Suprapubic skin (tissue), 4 donors: ENCODE results near the gene NIPAL3. TPM values are rescaled to one million over a fixed set of nuclear protein-coding genes. Genes with fewer than 3 reads are reported as not detected.
A peak's percentile ranks its signal among the peaks of the same experiment; 100 is the strongest.
"Not testable (repeated sequence)": the region's sequence is repeated elsewhere in the genome, so short reads cannot be mapped to it uniquely, and the experiment has no call there.

Experiments used
- DNase-seq, 2 donors: peaks; one replicate each; pipeline ENCODE4 v3.0.0-alpha.2; 2019; ENCODE audit warnings: low spot score in 2 of 2
- H3K27ac ChIP-seq: fragments of 200-600 bp; sonication (generic); one replicate; pipeline ENCODE4 v1.5.1; 2019
- H3K27me3 ChIP-seq: fragments of 200-600 bp; sonication (generic); one replicate; pipeline ENCODE4 v1.5.1; 2019
- H3K36me3 ChIP-seq: fragments of 200-600 bp; sonication (generic); one replicate; pipeline ENCODE4 v1.5.1; 2019
- H3K4me1 ChIP-seq: fragments of 200-600 bp; sonication (generic); one replicate; pipeline ENCODE4 v1.5.1; 2019
- H3K4me3 ChIP-seq: fragments of 200-600 bp; sonication (generic); one replicate; pipeline ENCODE4 v1.5.1; 2019; ENCODE audit warnings: mild to moderate bottlenecking
- H3K9me3 ChIP-seq: fragments of 200-600 bp; sonication (generic); one replicate; pipeline ENCODE4 v1.5.1; 2019
- CTCF ChIP-seq, 2 donors: fragments of 200-600 bp in 1 of 2; fragments of 450-650 bp in 1 of 2; sonication (generic) in 1 of 2; IDR thresholded peaks; one replicate each; pipeline ENCODE4 v1.5.1; 2016 to 2019; ENCODE audit warnings: antibody characterized with exemption in 2 of 2, mild to moderate bottlenecking in 1 of 2, moderate library complexity in 1 of 2
- EP300 ChIP-seq: sonication (generic); formaldehyde crosslinking; IDR thresholded peaks from one replicate; pipeline ENCODE4 v1.6.1; 2017; ENCODE audit warnings: antibody characterized with exemption
- POLR2A ChIP-seq, 2 donors: fragments of 450-650 bp; IDR thresholded peaks; one replicate each; pipeline ENCODE4 v1.6.1; 2017; ENCODE audit warnings: antibody characterized with exemption in 2 of 2, mild to moderate bottlenecking in 2 of 2, moderate library complexity in 2 of 2
- POLR2AphosphoS5 ChIP-seq, 3 donors: sonication (generic); formaldehyde crosslinking; IDR thresholded peaks; one replicate each; pipeline ENCODE4 v1.6.1; 2017; ENCODE audit warnings: antibody characterized with exemption in 3 of 3
- WGBS: methylation state at CpG from one replicate; pipeline ENCODE4 v1.1.5; 2018; 5-methylcytosine and 5-hydroxymethylcytosine counted together
- total RNA-seq, 4 donors: library from RNA; depleted of rRNA; stranded (reverse); fragments of >200 nt; gene quantifications; one replicate each; pipeline ENCODE4 v1.1.0, GENCODE V29; 2016

NIPAL3 gene
- total RNA-seq, 4 donors from 2014 or later = 42.4 to 75.4 (median 64.6) TPM

GRCh38 chr1:24452922-24453485, 37.4 kb downstream of the NIPAL3 start:
- H3K9me3 ChIP-seq = no peaks in the 10 kb centered on the region
- TF ChIP-seq POLR2AphosphoS5 (IDR thresholded peaks at IDR 0.05) (no peak), CTCF (IDR thresholded peaks at IDR 0.05) (no peak), POLR2A (IDR thresholded peaks at IDR 0.05) (no peak), EP300 (no peak)
- no peak overlapping the region for H3K27ac ChIP-seq
- H3K36me3 ChIP-seq = peaks cover 79% of the 10 kb centered on the region
- no peak overlapping the region for H3K4me3 ChIP-seq
- no peak for DNase-seq
- 91% methylated on average over 8 of the region's 8 CpGs for WGBS
- H3K4me1 ChIP-seq = no peaks in the 10 kb centered on the region
- H3K27me3 ChIP-seq = no peaks in the 10 kb centered on the region

GRCh38 chr1:24454673-24455072, 39.1 kb downstream of the NIPAL3 start:
- H3K27ac ChIP-seq = no peak overlapping the region
- peaks cover 85% of the 10 kb centered on the region for H3K36me3 ChIP-seq
- H3K4me3 ChIP-seq = no peak overlapping the region
- TF ChIP-seq POLR2A (IDR thresholded peaks at IDR 0.05) = no peak
- TF ChIP-seq EP300 = no peak
- TF ChIP-seq POLR2AphosphoS5 (IDR thresholded peaks at IDR 0.05) = no peak
- no peak for TF ChIP-seq CTCF (IDR thresholded peaks at IDR 0.05)
- WGBS = 87% methylated on average over 5 of the region's 5 CpGs
- DNase-seq = no peak
- H3K9me3 ChIP-seq = no peaks in the 10 kb centered on the region
- no peaks in the 10 kb centered on the region for H3K27me3 ChIP-seq
- H3K4me1 ChIP-seq = no peaks in the 10 kb centered on the region

DNA sequence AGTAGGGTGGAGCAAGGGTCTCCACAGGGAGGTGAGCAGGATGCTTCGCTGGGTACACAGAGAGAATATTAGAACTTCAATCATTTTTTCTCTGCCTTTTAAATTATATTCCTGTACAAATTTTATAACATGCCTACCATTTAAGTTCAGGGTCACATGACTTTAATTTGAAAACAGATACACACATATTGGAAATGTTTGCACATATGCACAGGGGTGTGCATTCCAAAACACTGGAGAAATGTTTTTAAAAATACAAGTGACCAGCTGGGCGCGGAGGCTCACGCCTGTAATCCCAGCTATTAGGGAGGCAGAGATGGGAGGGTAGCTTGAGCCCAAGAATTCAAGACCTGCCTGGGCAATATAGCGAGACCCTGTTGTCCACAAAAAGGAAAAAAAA, 39.7 kb downstream of the NIPAL3 start:
- Histone ChIP-seq H3K27me3 (no peaks in the 10 kb centered on the region), H3K4me1 (no peaks in the 10 kb centered on the region), H3K27ac (no peak overlapping the region), H3K36me3 (peaks cover 84% of the 10 kb centered on the region), H3K9me3 (no peaks in the 10 kb centered on the region), H3K4me3 (no peak overlapping the region)
- TF ChIP-seq EP300 (no peak), CTCF (IDR thresholded peaks at IDR 0.05) (no peak), POLR2AphosphoS5 (IDR thresholded peaks at IDR 0.05) (no peak), POLR2A (IDR thresholded peaks at IDR 0.05) (no peak)
- DNase-seq = no peak
- 97% methylated on average over 5 of the region's 5 CpGs for WGBS

DNA sequence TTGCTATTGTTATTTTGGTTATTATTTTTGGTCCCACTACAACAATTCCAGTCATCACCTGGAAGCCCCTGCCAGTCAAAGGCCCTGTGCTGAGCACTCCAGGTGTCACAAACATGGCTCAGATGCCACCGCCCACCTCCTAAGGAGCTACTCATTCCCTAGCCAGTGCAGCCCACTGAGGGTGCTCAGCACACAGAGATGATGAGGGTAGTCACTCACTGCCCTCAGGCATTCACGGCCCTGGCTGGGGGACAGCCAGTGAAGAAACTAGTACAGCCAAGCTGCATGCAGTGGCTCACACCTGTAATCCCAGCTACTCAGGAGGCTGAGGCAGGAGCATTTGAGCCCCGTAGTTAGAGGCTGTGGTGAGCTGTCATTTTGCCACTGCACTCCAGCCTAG, 42.3 kb downstream of the NIPAL3 start:
- H3K27ac ChIP-seq = no peak overlapping the region
- 98% methylated on average over 3 of the region's 3 CpGs for WGBS
- DNase-seq = peak in 1 of 2 donors; percentile 45
- no peaks in the 10 kb centered on the region for H3K9me3 ChIP-seq
- no peaks in the 10 kb centered on the region for H3K27me3 ChIP-seq
- no peaks in the 10 kb centered on the region for H3K4me1 ChIP-seq
- H3K36me3 ChIP-seq = peaks cover 75% of the 10 kb centered on the region
- no peak overlapping the region for H3K4me3 ChIP-seq
- TF ChIP-seq POLR2AphosphoS5 (IDR thresholded peaks at IDR 0.05) (no peak), POLR2A (IDR thresholded peaks at IDR 0.05) (no peak), EP300 (no peak), CTCF (IDR thresholded peaks at IDR 0.05) (no peak)

DNA sequence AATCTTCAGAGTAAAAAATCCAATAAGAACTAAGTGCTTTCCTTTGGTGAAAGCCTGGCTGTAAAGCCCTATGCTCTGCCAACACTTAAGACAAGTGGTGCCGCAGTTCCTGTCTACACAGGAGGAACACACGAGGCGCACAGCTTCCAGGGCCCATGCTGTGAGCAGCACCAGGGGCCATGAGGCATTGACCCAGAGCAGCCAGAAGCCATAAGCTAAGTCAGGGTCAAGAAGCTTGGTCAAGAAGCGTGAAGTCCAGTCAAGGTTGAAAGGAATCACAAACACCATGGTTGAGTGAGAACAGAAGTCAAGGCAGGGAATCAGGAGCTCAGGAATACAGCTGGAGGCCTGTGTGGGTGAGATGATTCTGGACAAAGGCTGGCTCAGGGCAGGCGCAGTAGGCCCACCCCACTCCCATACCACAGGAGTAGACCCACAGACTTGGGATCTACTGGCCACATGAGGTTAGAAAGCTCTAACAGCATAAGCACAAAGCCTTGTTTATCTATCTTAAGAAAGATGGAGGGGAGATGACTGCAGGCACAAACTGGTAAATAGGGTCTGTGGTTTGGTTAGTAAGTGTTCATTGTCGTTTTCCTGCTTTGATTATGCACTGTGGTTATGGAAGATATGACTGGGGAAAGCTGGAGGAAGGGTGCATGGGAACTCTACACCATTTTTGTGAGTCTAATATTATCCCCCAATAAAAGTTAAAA, 44.1 kb downstream of the NIPAL3 start:
- no peaks in the 10 kb centered on the region for H3K27me3 ChIP-seq
- no peaks in the 10 kb centered on the region for H3K9me3 ChIP-seq
- TF ChIP-seq EP300 (no peak), CTCF (IDR thresholded peaks at IDR 0.05) (no peak), POLR2AphosphoS5 (IDR thresholded peaks at IDR 0.05) (no peak), POLR2A (IDR thresholded peaks at IDR 0.05) (no peak)
- 93% methylated on average over 6 of the region's 6 CpGs for WGBS
- no peak for DNase-seq
- no peaks in the 10 kb centered on the region for H3K4me1 ChIP-seq
- H3K36me3 ChIP-seq = peaks cover 74% of the 10 kb centered on the region
- H3K27ac ChIP-seq = no peak overlapping the region
- no peak overlapping the region for H3K4me3 ChIP-seq

DNA sequence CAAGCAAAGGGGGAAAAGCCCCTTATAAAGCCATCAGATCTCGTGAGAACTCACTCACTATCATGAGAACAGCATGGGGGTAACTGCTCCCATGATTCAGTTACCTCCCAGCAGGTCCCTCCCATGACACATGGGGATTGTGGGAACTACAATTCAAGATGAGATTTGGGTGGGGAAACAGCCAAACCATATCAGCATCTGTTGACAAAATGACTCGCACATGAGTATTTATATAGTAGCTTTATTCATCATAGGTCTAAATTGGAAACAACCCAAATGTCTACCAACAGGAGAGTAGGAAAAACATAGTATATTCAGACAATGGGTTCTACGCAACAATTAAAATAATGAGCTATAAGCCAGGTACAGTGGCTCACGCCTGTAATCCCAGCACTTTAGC, 46.5 kb downstream of the NIPAL3 start:
- peaks cover 72% of the 10 kb centered on the region for H3K36me3 ChIP-seq
- 87% methylated on average over 4 of the region's 4 CpGs for WGBS

More for the DNA sequence above, 46.5 kb downstream of the NIPAL3 start:
- not testable (repeated sequence) for DNase-seq, H3K9me3 ChIP-seq, H3K27ac ChIP-seq, H3K4me1 ChIP-seq, H3K27me3 ChIP-seq, H3K4me3 ChIP-seq
